GM12892 (cell line): Measurements from ENCODE around the gene GRAP2.

Experiments used
- DNase-seq: peaks from one replicate; pipeline ENCODE4 v3.0.0; 2011; ENCODE audit not compliant: insufficient read length
- FAIRE-seq: peaks from 2 replicates; lab custom pipeline; 2011; peaks lifted over from hg19 to GRCh38; lab: Jason Lieb, UNC
- POLR2A ChIP-seq: IDR thresholded peaks from 2 replicates; pipeline ENCODE4 v1.6.1; 2011; ENCODE audit warnings: low read depth, low read length, control low read depth
- POLR2AphosphoS5 ChIP-seq: IDR thresholded peaks from 2 replicates; pipeline ENCODE4 v1.6.1; 2011; ENCODE audit warnings: low read depth, low read length, control low read depth
- TAF1 ChIP-seq: IDR thresholded peaks from 2 replicates; pipeline ENCODE4 v1.6.1; 2011; ENCODE audit warnings: low read depth, mild to moderate bottlenecking, control low read depth, low read length, borderline replicate concordance

Gene GRAP2

GRCh38 chr22:40022536-40023240, 121.8 kb downstream of the GRAP2 start:
- no peak for DNase-seq
- no peak for TF ChIP-seq POLR2A
- TF ChIP-seq TAF1, result no peak
- no peak for TF ChIP-seq POLR2AphosphoS5
- FAIRE-seq, result peak; percentile 33
